HG03469 (cell line): ENCODE measurements around the gene EXOC3.
"Not testable (repeated sequence)": the region's sequence is repeated elsewhere in the genome, so short reads cannot be mapped to it uniquely, and the experiment has no call there.

Experiments
- ATAC-seq: cut with Tn5 transposase; IDR thresholded peaks from one replicate; pipeline ENCODE4 v1.9.1; 2021; ENCODE audit warnings: mild to moderate bottlenecking, moderate library complexity, moderate number of reproducible peaks; ENCODE audit not compliant: unreplicated experiment

EXOC3 gene

GRCh38 chr5:499233-500209, 56.5 kb downstream of the EXOC3 start:
- no peak for ATAC-seq

GRCh38 chr5:500491-500890, 57.5 kb downstream of the EXOC3 start:
- ATAC-seq = no peak

DNA sequence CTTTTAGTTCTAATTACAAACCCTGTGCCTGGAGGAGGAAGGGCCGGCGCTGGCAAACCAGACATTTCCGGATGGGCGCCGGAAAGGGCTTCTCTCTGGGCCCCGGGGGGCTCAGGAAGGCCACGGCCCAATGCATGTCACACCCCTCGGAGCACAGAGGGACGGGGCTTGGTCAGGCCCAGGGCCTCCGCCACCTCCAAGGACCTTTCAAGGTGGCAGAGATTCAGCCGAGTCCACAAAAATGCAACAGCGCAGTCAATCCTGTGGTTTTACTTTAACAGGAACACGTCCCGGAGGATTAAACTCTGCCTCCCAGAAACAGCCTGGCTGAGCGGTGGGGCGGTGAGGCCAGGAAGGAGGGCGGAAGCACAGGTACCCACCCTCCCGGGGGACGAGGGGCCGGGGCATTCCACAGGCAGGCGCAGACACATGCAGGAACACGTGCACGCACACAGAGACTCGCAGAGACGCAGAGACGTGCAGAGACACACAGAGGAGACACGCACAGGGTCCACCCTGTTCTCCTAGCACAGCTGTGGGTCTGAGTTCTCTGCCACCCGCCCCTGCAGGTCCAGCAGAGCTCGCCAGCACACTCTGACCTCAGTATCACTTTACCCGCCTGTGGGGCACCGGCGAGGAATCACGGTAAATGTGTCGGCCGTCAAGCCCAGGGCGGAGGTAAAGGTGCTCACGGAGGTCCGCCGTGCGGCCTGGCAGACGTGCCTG, 58.3 kb downstream of the EXOC3 start:
- ATAC-seq = no peak

DNA sequence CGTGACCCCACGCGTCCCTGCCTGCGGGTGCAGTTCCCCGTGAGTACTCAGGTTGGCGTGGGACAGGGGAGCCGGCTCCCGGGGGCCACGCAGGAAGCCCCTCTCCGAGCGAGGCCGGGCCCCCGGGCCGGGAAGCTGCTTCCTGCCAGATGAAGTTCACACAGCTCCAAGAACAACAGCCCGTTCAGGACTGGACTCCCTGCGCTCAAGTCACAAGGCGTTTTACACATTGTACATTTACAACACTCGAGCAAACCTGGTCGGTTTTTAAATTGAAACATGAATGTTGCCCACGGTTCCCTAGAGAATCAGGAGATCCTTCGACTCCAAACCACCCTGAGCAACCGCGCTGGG, 58.8 kb downstream of the EXOC3 start:
- no peak for ATAC-seq

DNA sequence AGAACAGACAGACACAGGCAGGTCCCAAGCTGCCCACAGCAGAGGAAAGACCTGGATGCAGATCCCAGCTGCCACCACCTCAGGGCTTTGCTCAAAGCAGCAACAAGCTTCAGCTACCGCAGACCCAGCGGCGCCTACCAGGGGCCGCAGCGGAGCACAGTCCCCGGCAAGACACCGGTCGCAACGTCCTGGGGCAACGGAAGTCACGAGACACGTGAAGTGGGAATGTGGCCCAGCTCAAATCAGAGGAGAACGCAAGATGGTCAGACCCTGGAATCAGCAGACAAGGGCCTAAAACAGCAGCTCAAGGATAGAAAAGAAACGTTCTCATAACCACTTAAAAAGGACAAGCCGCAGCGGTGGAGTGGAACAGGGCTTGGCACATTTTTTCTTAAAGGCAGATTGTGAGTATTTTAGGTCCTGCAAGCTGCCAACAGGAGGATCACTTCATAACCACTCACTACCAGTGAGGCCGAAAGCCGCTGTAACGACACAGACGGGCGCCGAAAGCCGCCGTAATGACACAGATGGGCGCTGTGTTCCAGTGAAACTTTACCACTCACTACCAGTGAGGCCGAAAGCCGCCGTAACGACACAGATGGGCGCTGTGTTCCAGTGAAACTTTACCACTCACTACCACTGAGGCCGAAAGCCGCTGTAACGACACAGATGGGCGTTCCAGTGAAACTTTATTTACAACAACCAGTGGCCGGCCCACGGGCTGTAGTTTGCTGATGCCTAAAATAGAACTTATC, 59.5 kb downstream of the EXOC3 start:
- ATAC-seq = no peak

DNA sequence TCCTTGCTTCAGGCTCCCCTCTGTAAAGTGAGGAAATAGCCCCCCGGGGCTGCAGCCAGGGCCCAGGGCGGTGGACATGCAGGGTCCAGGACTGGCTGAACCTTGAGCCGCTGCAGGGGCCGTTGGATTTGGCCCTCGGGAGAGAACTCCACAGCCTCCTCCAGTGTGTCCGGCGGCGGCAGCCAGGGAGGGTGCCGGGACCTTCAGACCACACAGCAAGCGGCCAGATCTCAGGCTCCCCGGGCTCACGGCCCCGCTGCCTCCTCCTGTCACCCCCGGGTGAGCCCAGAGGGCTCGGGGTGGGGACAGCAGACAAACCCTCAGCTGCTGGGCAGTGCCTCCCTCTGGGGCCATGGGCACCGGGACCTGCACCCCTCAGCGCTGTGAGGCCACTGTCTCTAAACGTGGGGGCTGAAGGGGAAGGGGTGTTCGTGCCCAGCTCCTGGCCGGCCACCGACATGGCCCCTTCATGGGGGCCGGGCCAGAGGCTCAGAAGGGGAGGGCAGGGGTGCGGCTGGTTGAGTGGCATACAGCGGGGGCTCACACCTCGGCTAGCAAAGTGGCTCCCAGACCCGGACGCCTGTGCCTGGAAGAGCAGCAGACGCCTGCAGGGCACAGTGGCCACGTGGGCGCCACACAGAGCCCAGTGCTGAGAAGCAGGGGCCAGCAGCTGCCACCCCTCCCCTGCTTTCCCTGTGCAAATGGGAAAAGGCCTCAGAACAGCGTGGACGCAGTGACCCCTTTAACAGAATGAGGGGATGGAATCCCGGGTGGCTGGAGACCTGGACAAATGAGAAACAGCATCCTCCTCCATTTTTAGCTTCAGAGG, 61.6 kb downstream of the EXOC3 start:
- ATAC-seq = no peak

DNA sequence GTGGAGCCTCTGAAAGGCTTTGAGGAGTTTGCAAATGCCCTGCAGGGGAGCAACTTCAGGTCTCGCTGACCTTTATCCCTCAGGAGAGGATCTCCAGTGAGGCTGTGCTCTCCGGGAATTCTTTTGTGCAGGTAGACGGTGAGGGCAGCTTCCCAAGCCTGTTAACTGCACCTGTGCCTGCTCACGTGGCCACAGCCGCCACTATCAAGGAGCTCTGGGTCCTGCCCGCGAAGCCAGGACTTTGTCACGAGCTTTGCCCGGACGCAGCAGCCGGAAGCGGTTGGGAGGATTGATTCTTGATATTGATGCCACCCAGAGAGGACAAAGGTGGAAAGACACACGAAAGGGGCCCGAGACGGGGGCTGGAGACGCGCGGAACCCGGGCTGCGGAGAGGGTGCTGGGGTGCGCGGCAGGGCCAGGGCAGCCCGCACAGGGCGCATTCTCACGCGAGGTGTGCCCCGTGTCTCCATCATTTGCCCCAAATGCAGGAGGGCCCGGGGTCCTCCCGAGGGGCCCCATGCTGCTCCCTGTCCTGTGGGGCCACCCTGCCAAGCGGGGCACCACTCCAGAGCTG, 63.1 kb downstream of the EXOC3 start:
- ATAC-seq = no peak

DNA sequence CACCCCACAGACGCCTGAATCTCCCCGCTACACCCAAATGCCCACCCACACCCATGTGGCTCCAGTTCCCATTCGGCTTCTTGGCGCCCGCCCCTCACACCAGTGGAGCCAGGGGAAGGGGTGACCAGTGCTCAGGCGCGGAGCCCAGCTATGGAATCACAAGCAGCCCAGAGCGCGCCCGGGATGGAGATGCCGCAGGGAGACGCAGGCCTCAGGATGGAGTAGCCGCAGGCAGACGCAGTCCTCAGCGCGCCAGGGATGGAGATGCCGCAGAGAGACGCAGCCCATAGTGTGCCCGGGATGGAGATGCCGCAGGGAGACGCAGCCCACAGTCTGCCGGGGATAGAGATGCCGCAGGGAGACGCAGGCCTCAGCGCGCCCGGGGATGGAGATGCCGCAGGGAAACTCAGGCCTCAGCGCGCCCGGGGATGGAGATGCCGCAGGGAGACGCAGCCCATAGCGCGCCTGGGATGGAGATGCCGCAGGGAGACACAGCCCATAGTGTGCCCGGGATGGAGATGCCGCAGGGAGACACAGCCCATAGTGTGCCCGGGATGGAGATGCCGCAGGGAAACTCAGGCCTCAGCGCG, 65.1 kb downstream of the EXOC3 start:
- ATAC-seq = not testable (repeated sequence)

GRCh38 chr5:509611-510185, 66.7 kb downstream of the EXOC3 start:
- no peak for ATAC-seq

GRCh38 chr5:510521-510920, 67.5 kb downstream of the EXOC3 start:
- ATAC-seq = no peak

DNA sequence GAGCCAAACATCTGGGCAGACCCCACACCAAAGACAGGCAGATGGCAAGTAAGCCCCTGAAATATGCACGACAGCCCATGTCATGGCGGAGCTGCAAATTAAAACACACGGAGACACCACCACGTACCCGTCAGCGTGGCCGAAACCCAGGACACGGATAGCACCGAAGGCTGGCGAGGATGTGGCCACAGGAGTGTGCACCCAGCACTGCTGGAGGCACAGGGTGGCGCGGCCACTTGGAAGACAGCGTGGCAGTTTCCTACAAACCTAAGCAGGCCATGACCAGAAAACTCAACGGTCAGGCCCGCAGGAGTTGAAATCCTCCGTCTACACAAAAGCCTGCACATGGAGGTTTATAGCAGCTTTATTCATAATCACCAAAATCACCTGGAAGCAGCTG, 68.5 kb downstream of the EXOC3 start:
- ATAC-seq = no peak

DNA sequence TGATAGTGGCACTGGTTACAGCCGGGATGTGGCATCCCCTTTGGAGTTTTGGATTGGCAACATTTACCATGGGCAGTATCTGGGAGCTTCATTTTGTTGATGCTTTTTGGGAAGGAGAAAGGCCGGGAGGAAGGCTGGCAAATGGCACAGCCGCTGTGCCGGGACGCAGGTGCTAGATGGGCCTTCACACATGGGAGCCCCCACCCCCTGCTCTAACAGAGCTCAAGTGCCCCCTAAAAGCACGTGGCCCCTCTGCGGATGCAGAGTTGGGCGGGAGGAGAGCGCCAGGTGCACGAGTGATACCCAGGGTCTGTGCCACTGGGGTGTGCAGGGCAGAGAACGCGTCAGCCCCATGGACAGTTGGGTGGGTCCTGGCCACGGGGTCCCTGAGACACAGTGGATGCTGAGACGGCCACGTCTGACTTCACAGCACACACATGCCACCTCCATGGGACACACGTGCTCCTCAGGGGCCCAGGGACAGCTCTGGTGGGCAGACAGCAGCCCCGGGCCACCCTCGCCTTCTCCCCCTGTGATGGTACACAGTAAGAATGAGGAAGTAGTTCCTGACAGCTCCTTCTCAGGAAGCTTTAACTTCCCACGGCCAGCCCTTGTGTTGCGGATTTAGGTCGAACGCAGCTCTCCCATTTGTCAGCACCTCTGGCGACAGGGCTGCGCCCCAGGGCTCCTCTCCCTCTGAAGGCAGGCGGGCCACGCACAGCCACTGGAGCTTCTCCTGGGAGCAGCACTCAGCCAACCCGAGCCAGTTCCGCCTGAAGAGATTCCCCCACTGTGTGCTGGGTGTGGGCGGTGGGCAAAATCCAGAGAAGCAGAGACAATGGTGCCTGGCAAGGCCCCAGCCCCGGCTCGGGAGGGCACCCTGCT, 70.5 kb downstream of the EXOC3 start:
- no peak for ATAC-seq

DNA sequence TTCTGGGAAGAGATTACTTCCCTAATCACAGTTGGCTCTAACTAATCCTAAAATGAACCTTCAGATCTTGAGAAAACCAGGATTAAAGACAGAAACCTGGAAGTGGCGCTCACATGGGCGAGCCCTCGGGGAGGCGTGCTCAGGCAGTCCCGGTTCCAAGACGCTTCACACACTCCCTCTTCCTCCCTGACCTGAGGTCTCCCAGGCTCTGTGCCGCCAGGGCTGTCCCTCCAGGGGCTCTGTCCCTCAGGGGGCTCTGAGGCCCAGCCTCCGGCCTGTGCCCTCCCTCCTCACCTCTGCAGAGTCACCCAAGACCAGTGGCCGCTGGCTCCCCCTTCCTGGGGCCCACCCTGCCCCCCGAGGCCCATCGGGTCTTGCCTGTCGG, 71.1 kb downstream of the EXOC3 start:
- ATAC-seq = no peak

DNA sequence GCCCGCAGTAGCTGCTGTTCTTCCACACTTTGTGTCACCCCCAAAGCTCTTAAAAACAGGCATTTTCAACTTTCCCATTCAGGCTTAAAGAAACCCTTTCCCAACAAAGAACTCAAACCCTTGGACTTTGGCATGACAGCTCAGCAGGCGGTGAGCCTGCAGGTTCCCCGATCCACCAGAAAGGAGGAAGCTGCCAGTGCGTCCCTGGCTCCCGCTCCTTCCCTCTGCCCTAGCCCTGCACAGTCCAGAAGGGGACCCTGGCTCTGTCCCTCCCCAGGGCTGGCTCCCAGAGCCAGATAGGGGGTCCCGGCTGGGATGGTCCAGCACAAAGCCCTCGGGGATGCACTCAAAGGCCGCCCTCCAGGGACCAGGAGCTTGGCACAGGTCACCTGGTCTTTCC, 71.7 kb downstream of the EXOC3 start:
- no peak for ATAC-seq

- ATAC-seq = no peak
Observed at GRCh38 chr5:515273-515836, 72.4 kb downstream of the EXOC3 start.

DNA sequence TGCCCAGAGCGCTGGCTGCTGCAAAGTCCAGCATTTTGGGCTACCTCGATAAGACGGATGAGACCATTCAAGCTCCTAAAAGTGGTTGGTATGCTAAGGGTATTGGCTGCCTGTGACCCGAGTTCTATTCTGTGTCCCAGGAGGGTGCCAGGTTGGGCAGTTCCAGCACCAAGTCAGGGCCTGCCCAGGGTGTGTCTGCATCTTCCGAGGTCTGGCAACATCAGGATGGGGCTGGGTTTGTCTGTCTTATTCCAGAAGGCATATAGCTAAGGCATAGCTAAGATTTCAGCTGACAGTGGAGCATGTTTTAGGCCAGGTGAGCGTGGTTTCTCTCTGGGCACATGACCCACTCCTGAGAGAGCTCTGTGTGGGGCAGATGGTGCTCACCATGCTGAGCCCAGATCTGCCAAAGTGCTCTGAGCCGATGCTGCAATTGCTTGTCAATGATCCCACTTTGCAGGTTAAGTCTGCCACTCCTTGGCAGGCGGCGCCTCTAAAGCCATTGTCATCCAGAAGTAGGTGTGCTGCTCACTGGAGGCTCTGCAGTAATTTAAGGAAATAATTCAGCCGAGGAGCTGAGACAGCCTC, 73.5 kb downstream of the EXOC3 start:
- ATAC-seq = no peak
